Measurements from ENCODE around the gene UBAP1L.
"Not testable (repeated sequence)": the region's sequence is repeated elsewhere in the genome, so short reads cannot be mapped to it uniquely, and the experiment has no call there.

UBAP1L gene

DNA sequence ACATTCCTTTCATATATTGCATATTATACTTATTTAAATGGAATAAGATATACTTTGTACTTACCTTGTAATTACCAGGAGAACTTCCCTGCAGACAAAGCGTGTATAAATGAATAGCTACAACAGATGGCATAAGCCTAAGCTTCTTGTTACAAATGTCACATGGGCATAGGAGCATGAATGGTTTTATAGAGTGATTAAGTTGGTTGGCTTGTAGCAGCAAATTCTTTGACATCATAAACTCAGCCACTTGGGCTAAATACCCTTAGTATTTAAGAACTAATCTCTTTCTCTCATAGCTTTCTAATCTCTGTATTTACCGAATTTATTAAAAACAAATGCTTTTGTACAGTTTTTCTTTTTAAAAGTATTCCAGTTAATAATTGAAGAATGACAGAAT lies at the start of gene UBAP1L:
Gene UBAP1L, minus strand, starts transcription at position 115 of the 400 bp plus-strand sequence. CDS start 8,985 bp downstream, outside the sequence.
- DNase-seq (ENCODE audit: low read depth), result no peak

DNA sequence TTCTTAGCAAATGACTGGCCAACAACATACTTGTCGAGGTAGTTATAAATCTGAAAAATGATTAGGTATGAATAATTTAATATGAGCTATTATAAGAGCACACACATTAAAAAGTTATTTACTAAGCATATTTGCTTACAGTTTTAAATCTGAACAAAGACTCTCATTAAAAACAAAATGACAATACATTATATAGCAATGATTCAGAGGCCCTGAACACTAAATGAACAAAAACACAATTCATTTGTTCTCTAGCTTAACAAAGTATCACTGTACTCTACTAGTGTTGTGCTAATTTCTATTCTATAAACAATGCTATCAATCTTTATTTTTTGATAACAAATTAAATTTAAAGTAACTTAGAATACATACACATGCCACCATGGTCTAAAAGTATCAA lies 49.1 kb upstream of the UBAP1L start:
- DNase-seq (ENCODE audit: low read depth), result no peak

DNA sequence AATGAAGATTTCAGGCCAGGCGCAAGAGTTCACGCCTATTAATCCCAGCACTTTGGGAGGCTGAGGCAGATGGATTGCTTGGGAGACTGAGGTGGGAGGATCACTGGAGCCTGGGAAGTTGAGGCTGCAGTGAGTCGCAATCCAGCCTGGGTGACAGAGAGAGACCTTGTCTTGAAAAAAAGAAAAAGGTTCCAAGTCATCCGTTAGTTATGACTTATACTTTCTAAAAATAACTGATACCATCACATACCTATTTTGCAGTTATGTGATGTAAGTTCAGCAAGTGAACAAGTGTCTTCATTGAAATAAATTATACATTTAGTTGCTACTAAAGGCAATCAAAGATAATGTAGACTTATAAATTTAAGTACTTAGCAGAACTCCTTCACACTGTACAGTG lies 48.0 kb upstream of the UBAP1L start:
- no peak for DNase-seq (ENCODE audit: low read depth)

DNA sequence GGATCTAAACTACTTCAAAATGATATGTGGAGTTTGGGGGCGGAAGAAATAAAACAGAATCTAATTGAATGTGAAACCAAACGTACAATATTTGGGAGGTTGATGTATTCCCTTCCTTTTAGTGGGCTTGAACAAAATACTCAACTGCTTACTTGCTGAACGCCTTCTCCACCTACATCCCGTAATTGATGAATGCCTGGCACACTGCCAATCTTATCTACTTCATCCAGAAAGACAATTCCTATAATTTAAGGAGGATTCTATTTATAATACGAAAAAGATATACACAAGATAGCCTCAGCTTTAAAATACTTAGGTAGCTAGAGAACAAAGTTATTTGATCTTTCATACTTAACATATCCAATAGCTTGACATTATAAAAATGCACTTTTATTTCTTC lies 41.7 kb upstream of the UBAP1L start:
- no peak for DNase-seq (ENCODE audit: low read depth)

DNA sequence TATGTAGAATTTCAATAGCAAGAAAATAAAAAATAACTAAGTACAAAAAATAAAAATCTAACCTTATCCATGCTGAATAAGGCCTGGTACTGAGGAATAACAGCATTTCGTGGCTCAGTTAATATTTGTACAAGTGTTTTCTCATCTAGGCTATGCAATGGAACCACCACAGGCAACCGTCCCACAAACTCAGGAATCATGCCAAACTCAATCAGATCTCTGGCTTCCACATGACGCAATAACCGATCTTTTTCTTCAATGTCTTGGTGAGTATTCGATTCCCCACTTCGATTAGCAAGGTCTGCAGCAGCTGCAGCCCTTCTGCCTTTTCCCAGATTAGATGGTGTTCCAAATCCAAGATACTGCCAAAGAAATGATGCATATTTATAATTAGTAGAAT lies 39.7 kb upstream of the UBAP1L start:
- no peak for DNase-seq (ENCODE audit: low read depth)

DNA sequence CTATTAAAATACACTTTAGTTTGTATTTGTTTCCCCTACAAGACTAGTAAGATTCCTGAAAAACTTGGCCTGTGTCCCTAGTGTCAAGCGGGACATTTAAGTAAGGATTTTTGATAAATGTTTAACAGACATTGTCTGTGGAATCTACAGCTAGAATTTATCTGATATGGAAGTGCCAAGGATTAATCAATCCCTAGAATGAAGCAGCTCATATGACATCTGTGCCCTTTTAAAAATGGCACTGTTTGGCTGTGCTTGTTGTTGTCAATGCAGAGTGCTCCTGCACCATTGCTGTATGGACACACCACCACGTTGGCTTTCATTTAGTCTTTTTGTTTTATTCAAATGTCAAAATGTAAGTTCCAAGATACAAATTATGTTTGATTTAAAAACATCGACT lies 32.9 kb upstream of the UBAP1L start:
- no peak for DNase-seq (ENCODE audit: low read depth)

DNA sequence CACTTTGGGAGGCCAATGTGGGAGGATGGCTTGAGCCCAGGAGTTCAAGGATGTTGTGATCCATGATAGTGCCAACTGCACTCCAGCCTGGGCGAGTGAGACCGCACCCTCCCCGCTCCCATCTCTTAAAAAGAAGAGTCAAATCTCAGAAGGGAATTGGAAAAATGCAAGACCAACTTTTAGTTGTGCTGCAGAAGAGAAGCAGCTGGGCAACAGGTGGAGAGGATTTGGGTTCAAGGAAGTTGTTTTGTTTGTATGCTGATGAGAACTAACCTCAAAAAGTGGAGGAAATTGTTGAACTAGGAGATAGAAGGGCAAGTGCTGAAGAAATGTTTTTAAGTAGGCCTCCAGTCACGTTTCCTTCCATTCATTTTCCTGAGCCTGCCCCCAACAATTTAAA lies 31.4 kb upstream of the UBAP1L start:
- DNase-seq (ENCODE audit: low read depth), result no peak

DNA sequence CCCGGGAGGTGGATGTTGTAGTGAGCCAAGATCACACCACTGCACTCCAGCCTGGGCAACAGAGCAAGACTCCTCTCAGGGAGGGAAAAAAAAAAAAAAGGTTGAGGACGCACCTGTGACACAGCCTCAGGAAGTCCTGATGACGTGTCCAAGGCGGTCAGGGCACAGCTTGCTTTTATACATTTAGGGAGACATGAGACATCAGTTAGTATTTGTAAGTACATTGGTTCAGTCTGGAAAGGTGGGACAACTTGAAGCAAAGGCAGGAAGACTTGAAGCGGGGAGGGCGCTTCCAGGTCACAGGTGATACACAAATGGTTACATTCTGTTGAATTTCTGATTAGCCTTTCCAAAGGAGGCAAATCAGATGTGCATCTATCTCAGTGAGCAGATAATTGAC lies 23.6 kb upstream of the UBAP1L start:
- not testable (repeated sequence) for DNase-seq (ENCODE audit: low read depth)

DNA sequence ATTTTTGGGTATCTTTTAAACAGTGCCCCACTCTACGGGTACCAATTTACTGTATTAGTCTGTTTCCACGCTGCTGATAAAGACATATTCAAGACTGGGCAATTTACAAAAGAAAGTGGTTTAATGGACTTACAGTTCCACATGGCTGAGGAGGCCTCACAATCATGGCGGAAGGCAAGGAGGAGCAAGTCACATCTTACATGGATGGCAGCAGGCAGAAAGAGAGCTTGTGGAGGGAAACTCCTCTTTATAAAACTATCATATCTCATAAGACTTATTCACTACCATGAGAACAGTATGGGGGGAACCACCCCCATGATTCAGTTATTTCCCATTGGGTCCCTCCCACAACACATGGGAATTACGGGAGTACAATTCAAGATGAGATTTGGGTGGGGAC lies 22.9 kb upstream of the UBAP1L start:
- DNase-seq (ENCODE audit: low read depth), result not testable (repeated sequence)

DNA sequence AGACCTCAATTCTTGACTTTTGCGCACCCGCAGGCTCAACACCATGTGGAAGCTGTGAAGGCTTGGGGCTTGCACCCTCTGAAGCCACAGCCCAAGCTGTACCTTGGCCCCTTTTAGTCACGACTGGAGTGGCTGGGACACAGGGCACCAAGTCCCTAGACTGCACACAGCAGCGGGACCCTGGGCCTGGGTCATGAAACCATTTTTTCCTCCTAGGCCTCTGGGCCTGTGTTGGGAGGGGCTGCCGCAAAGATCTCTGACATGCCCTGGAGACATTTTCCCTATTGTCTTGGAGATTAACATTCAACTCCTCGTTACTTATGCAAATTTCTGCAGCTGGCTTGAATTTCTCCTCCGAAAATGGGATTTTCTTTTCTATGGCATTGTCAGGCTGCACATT lies 22.1 kb upstream of the UBAP1L start:
- not testable (repeated sequence) for DNase-seq (ENCODE audit: low read depth)

DNA sequence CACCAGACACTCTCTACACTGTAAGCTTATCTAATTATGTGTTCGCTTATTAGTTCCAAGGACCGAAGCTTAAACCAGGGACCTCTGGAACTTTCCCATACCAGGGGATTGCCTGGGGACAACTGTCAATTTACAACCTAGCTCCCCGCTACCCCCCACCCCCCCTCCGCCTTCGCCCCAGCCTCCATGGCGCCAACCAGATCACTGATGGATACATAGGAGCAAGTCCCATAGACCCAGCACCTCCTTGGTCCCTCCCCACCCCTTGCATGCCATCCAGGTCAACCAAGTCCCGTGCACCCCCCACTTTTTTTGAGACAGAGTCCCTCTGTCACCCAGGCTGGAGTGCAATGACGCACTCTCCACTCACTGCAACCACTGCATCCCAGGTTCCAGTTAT lies 19.5 kb upstream of the UBAP1L start:
- DNase-seq (ENCODE audit: low read depth), result no peak

DNA sequence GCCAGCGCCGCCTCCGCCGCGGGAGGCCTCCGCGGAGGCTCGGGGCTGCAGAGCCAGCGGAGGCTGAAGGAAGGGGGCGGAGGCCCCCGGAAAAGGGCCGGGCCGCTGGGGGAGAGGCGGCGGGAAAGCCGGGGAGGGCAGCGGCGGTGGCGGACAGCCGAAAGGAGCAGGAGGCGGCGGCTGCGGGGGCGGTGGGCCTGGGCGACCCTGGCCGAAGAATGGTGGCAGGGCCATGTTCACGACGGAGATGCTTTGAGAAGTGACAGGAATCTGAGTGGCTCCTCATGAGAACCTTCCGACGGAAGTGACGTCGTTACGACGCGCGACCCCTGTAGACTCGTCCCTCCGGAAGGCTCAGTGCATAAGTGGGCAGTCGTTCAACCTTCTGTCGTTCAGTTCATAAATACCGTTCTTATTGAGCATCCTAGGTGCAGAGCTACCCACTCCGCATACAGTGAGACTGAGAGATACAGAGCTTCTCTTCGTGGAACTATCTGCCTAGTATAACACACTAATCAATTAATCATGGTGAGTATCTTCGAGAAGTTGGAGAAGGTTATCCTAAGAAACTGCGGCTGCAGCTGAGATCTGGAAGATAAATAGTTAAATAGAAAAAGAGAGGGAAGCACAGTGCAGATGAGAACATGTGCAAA lies 18.7 kb upstream of the UBAP1L start, which contains the start of gene PDCD7:
Gene PDCD7, minus strand, starts transcription at position 261 of the 653 bp plus-strand sequence. Its CDS starts 27 bp downstream, at position 234.
- DNase-seq (ENCODE audit: low read depth), result peak; percentile 81

DNA sequence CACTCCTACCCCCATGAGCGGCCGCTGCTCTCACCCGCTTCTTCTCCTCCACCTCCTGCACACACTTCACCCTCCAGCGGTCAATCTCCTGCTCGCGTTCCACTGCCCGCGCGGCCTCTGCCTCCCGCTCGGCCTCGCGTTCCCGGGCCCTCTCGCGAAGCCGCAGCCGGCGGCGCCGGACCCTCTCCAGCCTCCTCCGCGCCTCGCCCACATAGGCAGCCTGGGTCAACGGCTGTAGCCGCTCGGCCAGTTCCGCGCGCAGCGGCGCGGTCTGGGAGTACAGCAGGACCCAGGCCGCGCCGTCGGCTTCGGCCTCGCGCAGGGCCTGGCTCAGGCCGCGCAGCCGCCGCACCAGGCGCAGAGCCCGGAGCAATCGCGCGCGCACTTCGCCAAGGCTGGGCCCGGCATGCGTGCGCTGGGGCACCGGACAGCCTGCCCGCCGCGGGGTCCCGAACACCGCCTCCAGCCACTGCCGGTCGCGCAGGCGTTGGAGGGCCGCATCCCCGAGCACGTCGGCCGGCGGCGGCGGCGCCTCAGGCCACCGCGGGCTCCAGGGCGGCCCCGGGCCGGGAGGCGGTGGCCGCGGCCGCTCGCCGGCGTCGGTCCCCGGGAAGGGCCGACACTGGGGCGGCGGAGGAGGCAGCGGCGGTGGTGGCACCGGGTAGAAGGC lies 18.0 kb upstream of the UBAP1L start:
- no peak for DNase-seq (ENCODE audit: low read depth)

DNA sequence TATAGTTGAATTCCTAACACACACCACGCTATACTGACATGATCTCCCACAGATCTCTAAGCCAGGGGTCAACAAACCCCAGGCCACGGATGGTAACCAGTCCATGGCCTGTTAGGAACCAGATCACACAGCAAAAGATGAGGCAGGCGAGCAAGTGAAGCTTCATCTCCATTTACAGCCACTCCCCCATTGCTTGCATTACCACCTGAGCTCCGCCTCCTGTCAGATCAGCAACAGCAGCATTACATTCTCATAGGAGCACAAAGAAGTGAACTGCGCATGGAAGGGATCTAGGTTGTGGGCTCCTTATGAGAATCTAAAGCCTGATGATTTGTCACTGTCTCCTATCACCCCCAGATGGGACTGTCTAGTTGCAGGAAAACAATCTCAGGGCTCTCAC lies 15.9 kb upstream of the UBAP1L start:
- no peak for DNase-seq (ENCODE audit: low read depth)

DNA sequence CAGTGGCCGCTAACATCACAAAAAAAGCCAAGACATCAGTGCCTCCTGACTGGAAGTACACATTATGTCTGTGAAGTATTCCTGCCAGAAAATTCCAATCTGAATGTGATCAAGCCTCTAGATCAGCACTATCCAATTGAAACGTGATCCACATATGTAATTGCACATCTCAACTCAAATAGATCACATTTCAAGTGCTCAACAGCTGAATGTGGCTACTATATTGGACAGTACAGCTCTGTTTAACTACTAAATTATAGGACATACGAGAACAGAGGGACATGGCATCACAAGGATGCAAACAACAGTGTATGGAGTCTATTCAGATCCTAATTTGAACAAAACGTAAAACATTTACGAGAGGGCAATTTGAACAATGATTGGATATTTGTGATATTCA lies 542 bp upstream of the UBAP1L start:
- no peak for DNase-seq (ENCODE audit: low read depth)

DNA sequence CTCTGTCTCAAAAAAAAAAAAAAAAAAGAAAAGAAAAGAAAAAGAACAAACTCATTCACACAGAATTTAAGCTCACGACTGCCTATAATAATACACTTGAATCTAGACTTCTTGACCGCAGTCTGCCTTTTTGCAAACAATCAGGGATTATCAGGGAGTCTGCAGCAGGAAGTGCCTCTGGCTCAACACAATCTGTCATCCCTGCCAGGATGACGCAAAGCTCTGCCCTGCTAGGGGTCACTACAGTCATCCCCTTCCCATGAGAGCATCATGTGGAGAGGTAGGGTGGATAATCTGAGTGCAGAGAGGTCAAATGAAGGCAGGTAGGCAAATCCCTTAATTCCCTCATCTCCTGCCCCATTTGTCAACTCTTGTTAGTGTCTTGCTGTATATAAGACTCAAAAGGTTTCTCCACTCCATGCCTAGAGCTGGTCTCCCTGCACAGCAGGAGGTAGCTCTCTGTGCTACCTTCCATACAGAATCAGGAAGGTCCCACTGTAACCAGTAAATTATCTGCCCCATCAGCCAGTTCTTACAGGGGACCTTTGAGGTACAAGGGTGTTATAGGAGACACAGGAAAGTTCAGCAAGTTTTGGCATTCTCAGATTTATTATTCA lies 4.2 kb downstream of the UBAP1L start:
- DNase-seq (ENCODE audit: low read depth), result no peak

DNA sequence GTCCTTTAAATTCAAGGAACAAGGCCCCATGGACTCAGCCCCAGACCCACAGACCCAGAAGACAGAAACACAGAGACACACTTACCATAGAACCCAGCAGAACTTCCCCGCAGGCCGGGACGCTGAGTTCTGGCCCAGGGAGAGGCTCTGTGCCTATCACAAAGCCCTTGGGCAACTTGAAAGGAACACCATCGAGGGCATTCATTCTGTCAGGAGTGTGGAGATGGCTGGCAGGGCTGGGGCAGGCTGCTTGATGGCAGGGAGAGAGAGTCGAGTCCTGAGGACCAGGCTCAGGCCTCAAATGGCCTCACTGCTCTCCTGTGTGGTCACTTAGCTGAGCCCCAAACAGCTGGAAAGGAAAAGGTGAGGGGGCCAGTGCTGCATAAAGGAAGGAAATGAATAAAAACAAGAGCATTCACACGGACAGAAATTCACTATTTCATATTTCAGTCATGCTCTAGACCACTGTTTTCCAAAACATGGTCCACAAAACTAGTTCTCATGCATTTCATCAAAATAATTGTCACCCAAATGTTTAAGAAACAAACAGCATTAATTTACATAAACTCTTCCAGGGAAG lies 8.9 kb downstream of the UBAP1L start:
- no peak for DNase-seq (ENCODE audit: low read depth)

DNA sequence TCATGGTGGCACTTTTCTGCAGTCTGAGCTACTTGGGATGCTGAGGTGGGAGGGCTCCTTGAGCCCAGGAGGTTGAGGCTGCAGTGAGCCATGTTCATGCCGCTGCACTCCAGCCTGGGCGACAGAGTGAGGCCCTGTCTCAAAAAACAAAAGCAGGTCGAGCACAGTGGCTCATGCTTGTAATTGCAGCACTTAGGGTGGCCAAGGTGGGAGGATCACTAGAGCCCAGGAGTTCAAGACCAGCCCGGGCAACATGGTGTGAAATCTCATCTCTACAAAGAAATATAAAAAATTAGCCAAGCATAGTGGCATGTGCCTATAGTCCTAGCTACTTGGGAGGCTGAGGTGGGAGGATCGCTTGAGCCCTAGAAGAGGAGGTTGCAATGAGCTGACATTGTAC lies 10.0 kb downstream of the UBAP1L start:
- DNase-seq (ENCODE audit: low read depth), result no peak

DNA sequence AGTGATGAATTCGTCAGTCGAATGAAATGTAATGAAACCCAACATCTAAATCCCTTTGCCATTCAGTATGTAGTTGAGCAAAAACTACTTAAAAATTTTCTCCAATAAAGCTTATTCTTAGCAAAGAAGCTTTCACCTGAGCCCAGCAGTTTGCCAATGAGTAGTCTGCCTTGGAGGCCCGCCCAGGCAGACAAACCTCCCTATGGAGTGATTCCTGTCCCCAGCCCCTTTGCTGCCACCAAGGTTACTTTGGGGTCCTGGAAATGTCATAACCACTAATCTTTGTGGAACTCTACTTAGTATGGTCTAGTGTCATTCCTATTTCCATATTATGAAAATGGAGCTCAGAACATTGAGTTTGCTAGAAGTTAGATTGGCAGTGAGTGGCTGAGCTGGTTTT lies 12.1 kb downstream of the UBAP1L start:
- no peak for DNase-seq (ENCODE audit: low read depth)

DNA sequence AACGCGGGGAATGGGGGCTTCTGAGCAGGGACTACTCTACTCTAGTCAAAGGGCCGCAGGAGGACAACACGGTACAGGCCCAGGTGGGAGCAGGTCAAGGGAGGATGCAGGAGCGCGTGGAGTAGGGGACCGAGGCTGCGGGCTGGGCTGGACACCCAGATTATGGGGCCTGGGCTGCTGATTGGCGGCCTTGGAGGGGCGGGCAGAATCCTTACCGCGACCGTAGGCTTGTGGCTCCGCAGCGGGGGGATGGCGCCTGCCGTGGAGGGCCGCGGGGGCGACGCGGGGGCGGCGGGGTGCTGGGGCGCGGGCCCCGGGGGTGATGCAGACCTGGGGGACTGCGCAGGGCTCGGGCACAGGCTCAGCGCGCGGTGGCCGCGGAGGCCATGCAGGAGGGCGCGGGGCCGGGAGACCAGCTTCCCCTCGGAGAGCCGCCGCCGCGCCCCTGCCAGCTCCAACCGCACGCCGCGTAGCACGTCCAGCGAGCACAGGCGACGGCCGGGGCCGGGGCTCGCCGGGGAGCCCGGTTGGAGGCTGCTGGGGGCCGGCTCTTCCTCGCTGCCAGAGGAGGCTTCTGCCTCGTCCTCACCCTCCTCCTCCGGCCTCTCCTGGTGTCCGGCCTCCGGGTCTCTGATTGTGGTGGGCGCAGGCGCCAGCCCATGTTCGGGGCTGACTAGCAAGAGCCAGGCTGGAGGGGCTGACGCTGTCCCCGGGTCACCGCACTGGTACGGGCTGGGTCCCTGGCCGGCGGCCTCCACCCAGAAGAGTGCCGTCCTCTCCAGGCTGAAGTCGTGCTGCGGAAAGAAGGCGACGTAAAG lies 12.9 kb downstream of the UBAP1L start:
- DNase-seq (ENCODE audit: low read depth), result no peak

DNA sequence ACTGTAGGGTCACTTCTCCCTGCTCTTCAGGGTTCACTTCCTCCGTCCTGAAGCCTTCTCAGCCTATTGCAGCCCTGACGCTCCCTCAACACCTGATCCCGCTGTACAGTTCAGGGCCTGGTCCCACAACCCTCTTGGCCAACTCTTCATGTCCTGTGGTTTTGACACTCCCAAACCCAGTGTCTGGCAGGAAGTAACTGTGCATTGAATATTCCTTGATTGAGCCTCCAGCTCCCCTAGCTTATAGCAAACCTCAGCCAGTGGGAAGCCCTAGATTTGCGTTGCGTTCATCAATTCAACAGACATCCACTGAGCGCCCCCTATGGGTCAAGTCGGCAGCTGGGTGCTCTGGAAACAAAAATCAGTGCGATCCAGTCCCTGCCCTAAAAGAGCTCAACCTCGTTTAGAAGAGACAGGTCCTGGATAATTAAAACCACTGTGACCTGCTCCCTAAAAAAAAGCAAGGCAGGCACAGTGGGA lies 13.5 kb downstream of the UBAP1L start:
- peak; percentile 51 for DNase-seq (ENCODE audit: low read depth)

DNA sequence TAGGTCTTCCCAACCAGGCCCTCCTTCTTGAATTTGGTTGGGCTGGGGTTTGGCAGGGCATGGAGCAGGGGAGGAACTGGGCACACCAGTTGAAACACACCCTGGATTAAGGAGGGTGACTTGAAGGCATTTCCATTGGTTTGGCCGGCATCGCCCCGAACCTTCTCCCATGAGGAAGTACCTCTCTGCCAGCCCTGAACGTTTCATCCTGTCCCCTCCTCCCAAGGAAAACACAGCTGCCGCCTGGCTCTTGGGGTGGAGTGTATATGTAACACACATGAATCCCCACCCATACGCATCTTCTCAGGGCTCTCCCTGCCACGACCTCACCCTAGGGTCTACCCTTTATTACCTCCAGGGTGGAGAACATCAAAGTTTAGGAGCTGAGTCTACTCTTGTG lies 14.6 kb downstream of the UBAP1L start:
- DNase-seq (ENCODE audit: low read depth), result no peak
